T-helper 1 cell treated with Interleukin-12 subunit alpha and Interleukin-12 subunit beta and Interleukin-4 antibody, amounts not matched to agents 30 μg/mL and 1 μg/mL, for 36 hours (primary cell): ENCODE results near the gene OPRM1.
"Not testable (repeated sequence)": the region's sequence is repeated elsewhere in the genome, so short reads cannot be mapped to it uniquely, and the experiment has no call there.

Experiments used
- H3K27ac Mint-ChIP-seq: one replicate; pipeline ENCODE4 v1.8.0; 2021; ENCODE audit warnings: mild to moderate bottlenecking, mixed read lengths
- H3K27me3 Mint-ChIP-seq: one replicate; pipeline ENCODE4 v1.8.0; 2021; ENCODE audit warnings: low read depth, mixed read lengths
- H3K36me3 Mint-ChIP-seq: one replicate; pipeline ENCODE4 v1.8.0; 2021; ENCODE audit warnings: low read depth, mixed read lengths
- H3K4me1 Mint-ChIP-seq: one replicate; pipeline ENCODE4 v1.8.0; 2021; ENCODE audit warnings: low read depth, mixed read lengths
- H3K4me3 Mint-ChIP-seq: one replicate; pipeline ENCODE4 v1.8.0; 2021; ENCODE audit warnings: mild to moderate bottlenecking, moderate library complexity, mixed read lengths
- H3K9me3 Mint-ChIP-seq: one replicate; pipeline ENCODE4 v1.8.0; 2021; ENCODE audit warnings: mixed read lengths

Gene OPRM1

GRCh38 chr6:154223296-154223695, 184.3 kb downstream of the OPRM1 start:
- Mint-ChIP-seq H3K36me3 (peaks cover 10% of the 10 kb centered on the region), H3K27me3 (no peaks in the 10 kb centered on the region), H3K4me3 (no peak overlapping the region), H3K27ac (no peak overlapping the region), H3K9me3 (no peaks in the 10 kb centered on the region), H3K4me1 (peaks cover 13% of the 10 kb centered on the region)

- Mint-ChIP-seq H3K27me3 (no peaks in the 10 kb centered on the region), H3K36me3 (peaks cover 4% of the 10 kb centered on the region), H3K4me3 (no peak overlapping the region), H3K4me1 (peaks cover 25% of the 10 kb centered on the region), H3K27ac (no peak overlapping the region), H3K9me3 (no peaks in the 10 kb centered on the region)
Observed at GRCh38 chr6:154226461-154226860, 187.4 kb downstream of the OPRM1 start.

GRCh38 chr6:154227862-154228520, 189.0 kb downstream of the OPRM1 start:
- peaks cover 31% of the 10 kb centered on the region for H3K4me1 Mint-ChIP-seq
- H3K27me3 Mint-ChIP-seq: no peaks in the 10 kb centered on the region
- H3K4me3 Mint-ChIP-seq: no peak overlapping the region
- no peaks in the 10 kb centered on the region for H3K9me3 Mint-ChIP-seq
- no peak overlapping the region for H3K27ac Mint-ChIP-seq
- H3K36me3 Mint-ChIP-seq: peaks cover 2% of the 10 kb centered on the region

DNA sequence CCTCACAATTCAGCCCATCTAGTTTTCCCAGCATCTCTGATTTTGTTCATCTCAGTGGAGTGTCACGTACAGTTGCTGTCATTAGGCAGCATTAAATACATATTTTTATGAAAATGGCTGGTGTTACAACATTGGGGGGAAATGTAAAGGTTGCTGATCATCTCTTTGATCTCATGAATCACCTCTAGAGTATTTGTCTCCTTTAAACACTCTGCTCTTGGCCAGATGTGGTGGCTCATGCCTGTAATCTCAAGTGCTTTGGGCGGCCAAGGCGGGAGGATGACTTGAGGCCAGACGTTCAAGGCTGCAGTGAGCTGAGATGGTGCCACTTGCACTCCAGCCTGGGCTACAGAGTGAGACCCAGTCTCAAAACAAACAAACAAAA, 189.5 kb downstream of the OPRM1 start:
- no peak overlapping the region for H3K27ac Mint-ChIP-seq
- H3K4me3 Mint-ChIP-seq: no peak overlapping the region
- H3K36me3 Mint-ChIP-seq: peaks cover 2% of the 10 kb centered on the region
- no peaks in the 10 kb centered on the region for H3K9me3 Mint-ChIP-seq
- H3K27me3 Mint-ChIP-seq: no peaks in the 10 kb centered on the region
- peaks cover 34% of the 10 kb centered on the region for H3K4me1 Mint-ChIP-seq

- no peaks in the 10 kb centered on the region for H3K9me3 Mint-ChIP-seq
- peak overlapping the region; percentile 61 for H3K4me3 Mint-ChIP-seq
- no peaks in the 10 kb centered on the region for H3K27me3 Mint-ChIP-seq
- H3K36me3 Mint-ChIP-seq: peaks cover 2% of the 10 kb centered on the region
- peak overlapping the region; percentile 78 for H3K27ac Mint-ChIP-seq
- peaks cover 35% of the 10 kb centered on the region for H3K4me1 Mint-ChIP-seq
Observed at GRCh38 chr6:154229786-154230185, 190.7 kb downstream of the OPRM1 start.

GRCh38 chr6:154230393-154230792, 191.4 kb downstream of the OPRM1 start:
- Mint-ChIP-seq H3K27ac (peak overlapping the region; percentile 78), H3K4me3 (no peak overlapping the region), H3K9me3 (no peaks in the 10 kb centered on the region), H3K27me3 (no peaks in the 10 kb centered on the region), H3K4me1 (peaks cover 35% of the 10 kb centered on the region), H3K36me3 (peaks cover 2% of the 10 kb centered on the region)

GRCh38 chr6:154230910-154231595, 192.0 kb downstream of the OPRM1 start:
- Mint-ChIP-seq H3K27ac (peak overlapping the region; percentile 50), H3K9me3 (no peaks in the 10 kb centered on the region), H3K4me3 (peak overlapping the region; percentile 45), H3K4me1 (peaks cover 35% of the 10 kb centered on the region), H3K36me3 (peaks cover 2% of the 10 kb centered on the region), H3K27me3 (no peaks in the 10 kb centered on the region)

GRCh38 chr6:154232013-154232910, 193.2 kb downstream of the OPRM1 start:
- Mint-ChIP-seq H3K9me3 (no peaks in the 10 kb centered on the region), H3K36me3 (peaks cover 3% of the 10 kb centered on the region), H3K27ac (peak overlapping the region; percentile 49), H3K27me3 (no peaks in the 10 kb centered on the region), H3K4me1 (peaks cover 38% of the 10 kb centered on the region), H3K4me3 (peak overlapping the region; percentile 22)

DNA sequence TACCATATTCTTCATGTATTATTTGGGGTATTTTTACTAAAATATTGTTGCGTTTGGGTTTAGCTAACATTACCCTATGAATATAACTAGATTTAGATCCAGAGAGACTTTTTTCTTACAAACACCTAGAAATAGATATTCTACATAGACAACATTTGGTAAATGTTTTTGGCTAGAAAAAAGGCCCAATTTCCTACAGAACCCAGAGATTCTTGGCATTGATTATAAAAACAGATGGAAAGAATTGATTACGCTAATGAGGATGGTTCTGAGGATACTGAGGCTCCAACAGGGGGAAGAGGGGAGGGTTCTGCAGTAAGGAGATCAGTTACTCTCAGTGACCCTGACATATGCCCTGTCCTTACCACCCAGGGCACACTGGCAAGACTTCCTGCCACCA, 194.3 kb downstream of the OPRM1 start:
- Mint-ChIP-seq H3K27ac (no peak overlapping the region), H3K9me3 (no peaks in the 10 kb centered on the region), H3K4me1 (peaks cover 36% of the 10 kb centered on the region), H3K4me3 (no peak overlapping the region), H3K36me3 (peaks cover 3% of the 10 kb centered on the region), H3K27me3 (no peaks in the 10 kb centered on the region)

GRCh38 chr6:154234019-154234772, 195.2 kb downstream of the OPRM1 start:
- H3K9me3 Mint-ChIP-seq: no peaks in the 10 kb centered on the region
- H3K4me3 Mint-ChIP-seq: peak overlapping the region; percentile 8
- no peaks in the 10 kb centered on the region for H3K27me3 Mint-ChIP-seq
- peaks cover 3% of the 10 kb centered on the region for H3K36me3 Mint-ChIP-seq
- H3K27ac Mint-ChIP-seq: no peak overlapping the region
- H3K4me1 Mint-ChIP-seq: peaks cover 36% of the 10 kb centered on the region

DNA sequence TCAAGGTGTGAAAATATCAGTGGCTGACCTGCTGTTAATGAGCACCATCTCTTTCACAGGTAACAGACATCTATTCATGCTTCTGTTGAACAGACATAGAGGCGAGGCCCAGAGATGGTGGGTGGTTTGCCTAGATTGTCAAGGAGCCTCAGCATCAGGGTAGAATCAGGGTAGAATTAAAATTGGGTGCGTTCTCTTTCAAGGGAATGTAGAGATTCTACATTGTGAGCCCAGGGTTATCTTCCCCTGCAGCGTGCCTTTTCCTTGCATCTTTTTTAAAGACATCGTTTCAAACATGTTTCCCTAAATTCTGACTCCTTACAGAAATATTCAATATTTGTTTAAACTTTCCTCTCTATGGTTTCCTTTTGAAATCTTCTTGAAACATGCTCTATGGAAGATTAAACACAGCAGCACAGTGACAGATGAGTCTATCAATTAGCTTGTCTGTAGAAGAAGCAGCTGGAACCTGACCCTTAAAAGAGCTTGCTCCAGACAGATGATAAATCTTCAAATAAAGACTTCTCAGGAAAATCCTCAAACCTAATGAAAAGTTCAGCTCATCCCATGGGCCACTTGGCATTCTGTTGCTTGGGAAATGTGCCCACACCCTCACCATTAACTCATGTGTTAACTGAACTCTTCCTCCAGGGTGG, 197.7 kb downstream of the OPRM1 start:
- H3K4me1 Mint-ChIP-seq: peaks cover 25% of the 10 kb centered on the region
- no peaks in the 10 kb centered on the region for H3K9me3 Mint-ChIP-seq
- H3K27ac Mint-ChIP-seq: no peak overlapping the region
- no peaks in the 10 kb centered on the region for H3K27me3 Mint-ChIP-seq
- H3K36me3 Mint-ChIP-seq: peaks cover 2% of the 10 kb centered on the region
- no peak overlapping the region for H3K4me3 Mint-ChIP-seq

DNA sequence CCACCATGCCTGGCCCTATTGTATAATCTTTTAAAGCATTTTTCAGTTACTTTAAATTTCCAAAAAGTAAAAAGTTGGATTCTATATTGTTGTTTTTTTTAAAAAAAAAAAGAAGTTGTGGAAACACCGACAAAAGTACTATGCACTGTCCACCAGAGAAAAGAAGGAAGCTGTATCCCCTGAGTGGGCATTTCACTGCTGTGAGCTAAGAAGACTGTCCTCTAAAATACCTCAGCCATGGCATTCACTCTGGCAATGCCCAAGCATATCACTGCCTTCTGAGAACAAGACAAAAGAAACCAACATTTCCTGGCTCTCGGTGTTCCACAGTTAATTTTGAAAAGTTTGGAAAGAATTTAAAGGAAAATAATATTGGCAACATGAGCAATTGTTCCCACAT, 199.8 kb downstream of the OPRM1 start:
- peaks cover 8% of the 10 kb centered on the region for H3K9me3 Mint-ChIP-seq
- H3K4me1 Mint-ChIP-seq: peaks cover 26% of the 10 kb centered on the region
- H3K36me3 Mint-ChIP-seq: peaks cover 9% of the 10 kb centered on the region
- H3K4me3 Mint-ChIP-seq: no peak overlapping the region
- H3K27me3 Mint-ChIP-seq: no peaks in the 10 kb centered on the region
- no peak overlapping the region for H3K27ac Mint-ChIP-seq

DNA sequence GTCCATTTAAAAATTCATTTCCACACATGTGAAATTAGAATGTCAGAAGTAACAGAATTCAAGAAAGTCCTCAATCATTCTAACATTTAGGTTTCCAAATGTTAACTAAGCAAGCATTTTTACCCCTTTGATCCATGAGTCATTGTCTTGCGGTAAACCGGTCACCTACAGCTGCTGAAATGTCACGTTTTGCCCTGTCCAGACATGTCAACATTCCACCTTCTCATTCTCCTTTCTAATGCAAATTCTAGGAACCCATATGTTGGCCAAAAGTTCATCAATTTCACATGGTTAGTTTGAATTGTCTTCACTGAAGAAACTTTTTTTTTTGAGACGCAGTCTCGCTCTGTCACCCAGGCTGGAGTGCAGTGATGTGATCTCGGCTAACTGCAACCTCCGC, 200.4 kb downstream of the OPRM1 start:
- Mint-ChIP-seq H3K4me1 (peaks cover 28% of the 10 kb centered on the region), H3K27ac (no peak overlapping the region), H3K4me3 (no peak overlapping the region), H3K27me3 (no peaks in the 10 kb centered on the region), H3K36me3 (peaks cover 9% of the 10 kb centered on the region), H3K9me3 (peaks cover 8% of the 10 kb centered on the region)

- H3K9me3 Mint-ChIP-seq, H3K4me3 Mint-ChIP-seq, H3K27ac Mint-ChIP-seq, H3K27me3 Mint-ChIP-seq, H3K36me3 Mint-ChIP-seq: not testable (repeated sequence)
- peaks cover 36% of the 10 kb centered on the region for H3K4me1 Mint-ChIP-seq
Observed at GRCh38 chr6:154241061-154241460, 202.0 kb downstream of the OPRM1 start.
